HG02623 (cell line): Measurements from ENCODE around the gene PSMA3.

Experiments used
- ATAC-seq: cut with Tn5 transposase; IDR thresholded peaks from one replicate; pipeline ENCODE4 v1.9.1; 2021; ENCODE audit warnings: moderate library complexity; ENCODE audit not compliant: unreplicated experiment

PSMA3 gene

GRCh38 chr14:58298477-58299400 lies 54.1 kb downstream of the PSMA3 start, which contains the start of gene ARID4A:
ARID4A (plus strand) TSS chr14:58298555; CDS start chr14:58299855, 1,300 bp downstream.
- ATAC-seq = no peak

- no peak for ATAC-seq
Observed at GRCh38 chr14:58299401-58300330, 55.0 kb downstream of the PSMA3 start.

DNA sequence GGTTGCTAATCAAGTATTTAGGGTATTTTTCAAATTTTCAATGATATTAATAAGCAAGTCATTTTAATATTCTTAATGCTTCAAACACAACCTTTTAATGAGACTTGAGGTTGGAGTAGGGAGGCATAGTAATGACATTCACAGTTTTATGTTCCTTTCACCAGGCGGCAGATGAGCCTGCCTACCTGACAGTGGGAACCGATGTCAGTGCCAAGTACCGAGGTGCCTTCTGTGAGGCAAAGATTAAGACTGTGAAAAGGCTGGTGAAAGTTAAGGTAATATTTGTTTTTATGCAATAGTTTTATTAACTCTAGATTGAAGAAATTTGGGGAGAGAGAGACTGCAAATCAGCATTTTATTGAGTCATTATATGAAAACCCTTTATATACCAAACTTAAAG lies 56.8 kb downstream of the PSMA3 start:
- no peak for ATAC-seq

GRCh38 chr14:58305730-58306129 lies 61.1 kb downstream of the PSMA3 start:
- ATAC-seq = no peak

DNA sequence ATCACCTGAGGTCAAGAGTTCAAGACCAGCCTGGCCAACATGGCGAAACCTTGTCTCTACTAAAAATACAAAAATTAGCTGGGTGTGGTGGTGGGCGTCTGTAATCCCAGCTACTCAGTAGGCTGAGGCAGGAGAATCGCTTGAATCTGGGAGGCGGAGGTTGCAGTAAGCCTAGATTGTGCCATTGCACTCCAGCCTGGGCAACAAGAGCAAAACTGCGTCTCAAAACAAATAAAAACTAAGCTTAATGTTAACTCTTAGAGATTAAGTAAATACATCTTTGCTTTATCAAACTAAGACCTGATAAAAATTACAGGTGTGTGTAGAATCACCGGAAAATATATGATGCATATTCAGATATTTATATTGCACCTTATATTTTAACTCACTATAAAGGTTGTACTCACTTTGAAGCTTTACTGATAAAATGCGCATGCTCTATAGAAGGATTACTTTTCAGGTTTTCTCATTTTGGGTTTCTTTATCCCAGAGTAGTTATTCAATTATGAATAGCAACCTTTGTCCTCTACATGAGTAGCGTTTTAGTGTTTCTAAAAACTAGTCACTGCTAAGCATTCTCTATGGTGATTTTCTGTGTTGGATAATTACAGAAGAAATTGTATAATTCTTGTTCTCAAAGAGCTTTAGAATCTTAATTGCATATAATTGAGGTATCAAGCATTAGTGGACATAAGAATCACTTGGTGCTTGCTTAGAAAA lies 63.1 kb downstream of the PSMA3 start:
- ATAC-seq = no peak

- no peak for ATAC-seq
Observed at GRCh38 chr14:58309086-58309485, 64.4 kb downstream of the PSMA3 start.

GRCh38 chr14:58313699-58314098 lies 69.1 kb downstream of the PSMA3 start:
- ATAC-seq = no peak

- no peak for ATAC-seq
Observed at GRCh38 chr14:58315606-58316005, 71.0 kb downstream of the PSMA3 start.
